Measurements from ENCODE around the gene NPC2.

Gene NPC2

DNA sequence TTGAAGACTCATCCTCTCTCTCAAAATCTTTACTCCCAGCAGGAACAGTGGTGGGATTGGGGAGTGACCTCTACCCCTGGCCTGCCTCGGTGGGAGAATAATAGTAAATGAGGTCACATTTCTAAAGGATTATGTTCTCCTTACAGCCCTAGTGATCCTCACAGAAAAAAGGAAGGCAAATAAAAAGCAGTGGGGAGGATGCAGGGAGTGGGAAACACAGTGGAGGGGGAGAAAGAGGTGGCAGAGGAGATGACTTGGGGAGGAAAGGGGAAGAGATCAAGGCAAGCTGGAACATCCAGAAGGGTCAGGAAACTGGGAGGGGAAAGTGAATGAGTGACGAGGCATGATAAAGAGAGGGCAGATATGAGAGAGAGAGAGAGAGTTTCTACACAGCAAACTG lies 58.8 kb downstream of the NPC2 start:
- Histone ChIP-seq H2BK15ac (replicated peaks; ENCODE audit: low read depth) (no peak overlapping the region), H4K8ac (ENCODE audit: low read depth, low read length) (no peak overlapping the region), H3K79me2 (ENCODE audit: control insufficient read depth, insufficient read depth, low read length) (no peaks in the 10 kb centered on the region), H2BK120ac (ENCODE audit: low read depth, low read length) (no peak overlapping the region), H3K27ac (ENCODE audit: low read depth, low read length) (no peak overlapping the region), H3K9ac (ENCODE audit: low read length) (no peak overlapping the region), H2BK5ac (ENCODE audit: low read length) (no peak overlapping the region), H3K56ac (ENCODE audit: low read length) (no peak overlapping the region), H3K18ac (ENCODE audit: low read length) (no peak overlapping the region), H3K4me3 (ENCODE audit: low read length) (no peak overlapping the region), H3K23ac (ENCODE audit: low read length) (no peak overlapping the region), H4K5ac (ENCODE audit: low read length) (no peak overlapping the region), H3K4me1 (ENCODE audit: control insufficient read depth, low read depth, low read length) (peaks cover 9% of the 10 kb centered on the region), H2AK5ac (ENCODE audit: low read length) (no peak overlapping the region), H3K27me3 (ENCODE audit: insufficient read depth, low read length, poor library complexity) (no peaks in the 10 kb centered on the region), H3K4ac (ENCODE audit: low read depth, low read length) (no peak overlapping the region), H3K79me1 (ENCODE audit: low read length) (no peaks in the 10 kb centered on the region), H3K36me3 (ENCODE audit: control insufficient read depth, insufficient read depth, low read length) (no peaks in the 10 kb centered on the region), H3K4me2 (ENCODE audit: low read length) (no peak overlapping the region)
- no CpG with 5 or more reads among the region's 2 CpGs for WGBS (ENCODE audit: extremely low coverage, insufficient coverage, low lambda C conversion rate)
- no peak for DNase-seq

DNA sequence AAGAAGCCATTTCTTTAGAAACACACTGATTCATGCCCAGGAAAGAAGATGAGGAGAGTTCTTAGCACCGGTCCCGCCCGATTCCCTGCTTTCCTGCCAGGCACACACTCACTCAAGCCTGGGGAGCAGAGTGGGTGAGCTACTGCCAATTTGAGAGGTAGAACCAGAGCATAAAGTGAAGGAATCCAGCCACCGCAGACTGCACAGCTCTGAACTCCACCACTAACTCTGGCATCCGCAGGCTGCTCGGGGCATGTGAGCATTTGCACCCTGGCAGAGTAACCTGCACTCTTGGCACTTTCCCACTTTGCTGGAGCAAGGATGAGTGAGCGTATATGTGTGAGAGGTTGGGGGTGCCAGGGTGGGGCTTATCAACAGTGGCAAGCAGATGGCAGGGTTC lies 63.1 kb downstream of the NPC2 start:
- Histone ChIP-seq H3K23ac (ENCODE audit: low read length) (no peak overlapping the region), H4K8ac (ENCODE audit: low read depth, low read length) (no peak overlapping the region), H3K56ac (ENCODE audit: low read length) (peak overlapping the region; percentile 66), H3K18ac (ENCODE audit: low read length) (peak overlapping the region; percentile 8), H4K5ac (ENCODE audit: low read length) (no peak overlapping the region), H2BK15ac (replicated peaks; ENCODE audit: low read depth) (no peak overlapping the region), H3K4me3 (ENCODE audit: low read length) (no peak overlapping the region), H3K9ac (ENCODE audit: low read length) (no peak overlapping the region), H3K4ac (ENCODE audit: low read depth, low read length) (no peak overlapping the region), H3K27ac (ENCODE audit: low read depth, low read length) (no peak overlapping the region), H3K79me2 (ENCODE audit: control insufficient read depth, insufficient read depth, low read length) (no peaks in the 10 kb centered on the region), H2AK5ac (ENCODE audit: low read length) (peak overlapping the region; percentile 65), H3K4me1 (ENCODE audit: control insufficient read depth, low read depth, low read length) (peaks cover 13% of the 10 kb centered on the region), H2BK120ac (ENCODE audit: low read depth, low read length) (no peak overlapping the region), H3K36me3 (ENCODE audit: control insufficient read depth, insufficient read depth, low read length) (no peaks in the 10 kb centered on the region), H3K4me2 (ENCODE audit: low read length) (no peak overlapping the region), H2BK5ac (ENCODE audit: low read length) (no peak overlapping the region), H3K27me3 (ENCODE audit: insufficient read depth, low read length, poor library complexity) (no peaks in the 10 kb centered on the region), H3K79me1 (ENCODE audit: low read length) (no peaks in the 10 kb centered on the region)
- no CpG with 5 or more reads among the region's 7 CpGs for WGBS (ENCODE audit: extremely low coverage, insufficient coverage, low lambda C conversion rate)
- no peak for DNase-seq
